NCI-H748 treated with DMSO at 0.1 percent for 48 hours (cell line): Measurements from ENCODE around the gene SLC27A1.
"Not testable (repeated sequence)": the region's sequence is repeated elsewhere in the genome, so short reads cannot be mapped to it uniquely, and the experiment has no call there.

ENCODE experiments used
- DNase-seq: peaks from one replicate; lab custom pipeline; 2025; lab: John Stamatoyannopoulos, UW

The SLC27A1 gene

GRCh38 chr19:17457616-17458015 is 12.7 kb upstream of the SLC27A1 start:
- no peak for DNase-seq

GRCh38 chr19:17458970-17459369 is 11.4 kb upstream of the SLC27A1 start:
- no peak for DNase-seq

DNA sequence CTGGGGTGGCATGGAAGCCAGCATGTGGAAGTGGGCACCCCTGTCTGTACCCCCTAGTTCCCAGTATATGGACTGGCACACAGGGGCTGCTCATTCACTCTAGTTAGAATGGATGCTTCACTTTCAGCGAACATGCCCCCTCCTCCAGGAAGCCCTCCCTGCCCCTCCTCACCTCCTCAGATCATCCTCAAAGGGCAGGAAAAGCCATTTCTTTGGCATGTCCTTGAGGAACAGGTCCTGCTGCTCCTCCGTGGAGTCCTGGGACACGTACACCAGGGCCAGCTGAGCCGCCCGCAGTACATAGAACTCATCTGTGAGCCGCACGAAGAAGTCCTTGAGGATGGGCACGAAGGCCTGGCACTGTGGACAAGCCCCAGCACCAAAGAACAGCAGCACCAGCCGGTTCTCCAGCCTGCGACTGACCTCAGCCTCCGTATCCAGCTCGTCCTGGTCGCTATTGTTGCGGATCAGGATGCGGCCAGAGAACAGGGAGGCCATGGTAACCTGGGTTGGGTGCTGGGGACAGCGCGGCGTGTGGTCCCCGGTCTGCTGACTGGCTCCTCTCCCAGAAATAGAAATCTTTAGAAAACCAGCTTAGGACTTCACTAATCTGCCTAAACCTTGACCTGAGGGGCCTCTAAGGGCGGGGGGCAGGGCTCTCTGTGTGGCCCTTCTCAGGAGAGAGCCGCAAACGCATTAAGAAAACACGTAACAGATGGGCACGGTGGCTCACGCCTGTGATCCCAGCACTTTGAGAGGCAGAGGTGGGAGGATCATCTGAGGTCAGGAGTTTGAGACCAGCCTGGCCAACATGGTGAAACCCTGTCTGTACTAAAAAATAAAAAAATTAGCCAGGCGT is 9.7 kb upstream of the SLC27A1 start, which contains the start of gene NXNL1:
TSS of gene NXNL1 (minus strand) at position 555 of the 859 bp plus-strand sequence. CDS start at position 498, 57 bp downstream.
- no peak for DNase-seq

GRCh38 chr19:17466487-17466850 is 3.9 kb upstream of the SLC27A1 start:
- DNase-seq, result no peak

DNA sequence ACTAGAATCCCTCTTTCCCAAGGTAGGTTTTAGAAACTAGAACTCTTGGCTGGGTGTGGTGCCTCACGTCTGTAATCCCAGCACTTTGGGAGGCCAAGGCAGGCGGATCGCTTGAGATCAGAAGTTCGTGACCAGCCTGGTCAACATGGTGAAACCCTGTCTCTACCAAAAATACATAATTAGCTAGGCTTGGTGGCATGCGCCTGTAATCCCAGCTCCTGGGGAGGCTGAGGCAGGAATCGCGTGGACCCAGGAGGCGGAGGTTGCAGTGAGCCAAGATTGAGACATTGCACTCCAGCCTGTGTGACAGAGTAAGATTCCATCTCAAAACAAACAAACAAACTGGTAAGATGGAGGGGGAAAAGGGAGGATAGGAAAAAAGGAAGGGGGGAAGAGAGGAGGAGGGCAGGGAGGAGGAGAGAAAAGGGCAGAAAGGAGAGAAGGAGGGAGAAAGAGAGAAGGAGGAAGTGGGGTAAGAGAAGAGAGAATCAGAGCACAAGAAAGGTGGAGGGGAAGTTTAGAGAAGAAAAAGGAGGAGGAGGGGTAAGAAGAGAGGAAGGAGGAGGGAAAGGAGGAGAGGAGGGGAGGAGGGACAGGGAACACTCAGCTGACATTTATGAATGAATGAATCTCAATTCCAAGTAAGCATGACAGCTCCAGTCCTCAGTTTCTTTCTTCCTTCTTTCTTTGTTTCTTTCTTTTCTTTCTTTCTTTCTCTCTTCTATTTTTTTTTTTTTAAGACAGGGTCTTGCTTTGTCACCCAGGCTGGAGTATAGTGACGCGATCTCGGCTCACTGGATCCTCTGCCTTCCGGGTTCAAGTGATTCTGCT is 2.6 kb upstream of the SLC27A1 start:
- no peak for DNase-seq

- DNase-seq, result no peak
Measured at GRCh38 chr19:17468302-17469091, 1.8 kb upstream of the SLC27A1 start.

GRCh38 chr19:17469092-17469480 is 1.2 kb upstream of the SLC27A1 start:
- DNase-seq, result no peak

- DNase-seq, result peak; percentile 62
Measured at GRCh38 chr19:17469481-17470067, 750 bp upstream of the SLC27A1 start.

DNA sequence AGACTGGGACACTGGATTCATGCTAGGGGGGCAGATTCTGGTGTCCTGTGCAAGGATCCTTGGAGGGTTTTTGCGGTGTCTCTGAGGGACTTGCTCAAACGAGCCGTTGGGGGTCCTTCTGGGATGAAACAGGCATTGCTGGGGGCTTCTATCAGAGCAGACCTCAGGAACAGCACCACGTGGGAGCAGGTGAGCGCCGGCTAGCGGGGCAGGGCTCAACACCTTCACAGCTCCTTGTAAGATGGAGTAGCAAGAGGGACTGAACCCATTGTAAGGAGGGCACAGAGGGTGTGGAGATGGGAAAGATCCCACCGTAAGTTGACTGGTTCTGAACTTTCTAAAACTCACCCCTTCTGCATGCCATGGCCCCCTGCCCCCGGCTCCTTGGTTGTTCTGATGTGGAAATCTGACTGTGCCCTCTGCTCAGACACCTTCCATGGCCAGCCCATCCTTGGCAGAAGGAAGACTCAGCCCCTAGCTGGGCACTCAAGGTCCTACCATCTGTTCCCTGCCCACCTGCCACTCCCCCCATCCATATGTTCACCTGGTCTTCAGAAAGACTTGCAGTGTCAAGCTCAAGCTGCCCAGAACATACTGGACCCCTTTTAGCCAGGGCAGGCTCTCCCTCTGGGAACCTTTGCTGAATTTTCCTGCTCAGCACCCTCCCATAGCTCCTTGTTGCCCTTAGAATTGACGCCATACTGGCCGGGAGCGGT is 1.2 kb downstream of the SLC27A1 start:
- DNase-seq, result no peak

DNA sequence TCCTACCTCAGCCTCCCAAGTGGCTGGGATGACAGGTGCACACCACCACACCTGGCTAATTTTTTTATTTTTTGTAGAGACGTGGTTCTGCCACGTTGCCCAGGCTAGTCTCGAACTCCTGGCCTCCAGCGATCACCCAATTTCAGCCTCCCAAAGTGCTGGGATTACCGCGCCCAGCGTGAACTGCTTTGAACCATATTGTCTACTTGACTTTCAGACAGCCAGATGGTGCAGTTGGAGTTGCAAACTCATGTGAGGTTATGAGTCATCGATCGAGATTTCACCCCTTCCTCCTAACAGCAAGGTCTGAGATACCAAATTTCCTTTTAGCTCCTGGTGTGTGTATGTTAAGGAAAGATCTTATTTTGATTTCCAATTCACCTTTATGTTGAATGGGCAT is 2.7 kb downstream of the SLC27A1 start:
- no peak for DNase-seq

GRCh38 chr19:17475011-17475540 is 4.8 kb downstream of the SLC27A1 start:
- DNase-seq, result not testable (repeated sequence)

DNA sequence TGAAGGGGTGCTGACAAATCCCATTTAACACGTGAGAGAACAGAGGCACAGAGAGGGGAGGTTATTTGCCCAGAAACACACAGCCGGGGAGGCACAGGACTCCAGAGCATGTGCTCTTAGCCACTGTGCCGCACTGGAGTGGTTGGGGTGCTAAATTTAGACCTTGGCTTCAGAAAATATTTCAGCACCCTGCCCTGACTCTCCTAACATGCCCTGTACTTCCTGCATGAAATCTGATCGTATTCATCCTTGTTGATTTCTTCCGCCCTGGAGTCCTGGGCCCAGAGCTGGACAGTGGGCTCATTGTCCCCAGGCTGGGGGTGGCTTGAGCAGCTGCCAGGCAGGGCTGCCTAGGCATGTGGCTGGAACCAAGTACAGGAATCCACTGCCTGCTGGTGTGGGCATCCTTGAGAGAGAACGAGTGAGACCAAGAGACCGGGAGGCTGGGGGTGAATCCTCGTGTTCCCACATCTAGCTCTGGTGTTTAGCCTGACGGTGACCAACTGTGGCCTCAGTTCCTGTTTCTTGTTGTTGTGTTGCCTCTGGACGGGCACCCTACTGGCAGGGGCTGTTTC is 5.3 kb downstream of the SLC27A1 start:
- DNase-seq, result no peak

GRCh38 chr19:17479325-17479791 is 9.0 kb downstream of the SLC27A1 start:
- DNase-seq, result no peak

- DNase-seq, result no peak
Measured at GRCh38 chr19:17481986-17482385, 11.7 kb downstream of the SLC27A1 start.

DNA sequence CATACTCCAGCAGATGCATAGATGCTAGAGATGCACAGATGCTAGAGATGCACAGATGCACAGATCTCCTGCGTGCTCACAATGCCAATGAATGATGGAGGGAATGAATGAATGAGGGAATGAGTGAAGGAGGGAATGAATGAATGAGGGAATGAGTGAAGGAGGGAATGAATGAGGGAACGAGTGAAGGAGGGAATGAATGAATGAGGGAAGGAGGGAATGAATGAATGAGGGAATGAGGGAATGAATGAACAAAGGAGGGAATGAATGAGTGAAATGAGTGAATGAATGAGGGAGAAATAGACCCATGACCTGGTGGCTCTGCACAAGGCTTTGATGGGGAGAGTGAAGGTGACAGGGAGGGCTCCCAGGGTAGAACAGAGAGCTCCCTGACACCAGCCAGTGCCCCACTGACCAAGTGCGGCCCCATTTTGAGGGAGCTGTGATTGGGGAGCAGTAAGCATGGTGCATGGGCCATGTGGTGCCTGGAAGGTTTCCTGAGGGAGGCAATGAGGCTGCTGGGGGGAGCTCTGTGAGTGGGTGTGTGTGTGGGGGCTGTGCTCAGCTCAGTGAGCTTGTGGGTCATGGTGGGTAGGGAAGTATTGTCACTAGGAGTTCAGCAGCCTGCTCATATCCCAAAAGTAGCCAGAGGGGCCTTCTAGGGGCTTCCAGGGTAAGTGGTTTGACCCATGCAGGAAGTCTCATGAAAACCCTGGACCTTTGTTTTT is 12.7 kb downstream of the SLC27A1 start:
- no peak for DNase-seq

DNA sequence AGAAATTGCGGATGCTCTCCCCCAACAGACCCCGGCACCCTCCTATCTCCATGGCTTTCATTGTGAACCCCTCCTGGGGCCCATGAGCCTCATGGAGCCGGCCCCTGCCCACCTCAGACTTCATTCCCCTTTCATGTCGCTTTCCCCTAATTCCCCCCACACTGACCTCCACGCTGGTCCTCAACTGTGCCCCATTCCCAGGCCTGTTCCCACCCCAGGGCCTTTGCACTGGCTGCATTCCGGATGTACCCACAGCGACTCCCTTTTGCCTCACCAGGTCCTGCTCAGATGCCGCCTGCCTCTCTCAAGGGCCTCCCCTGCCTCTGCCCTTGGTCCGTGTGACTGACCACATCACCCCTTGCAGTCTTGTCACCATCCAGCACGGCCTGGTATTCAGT is 13.3 kb downstream of the SLC27A1 start:
- no peak for DNase-seq

DNA sequence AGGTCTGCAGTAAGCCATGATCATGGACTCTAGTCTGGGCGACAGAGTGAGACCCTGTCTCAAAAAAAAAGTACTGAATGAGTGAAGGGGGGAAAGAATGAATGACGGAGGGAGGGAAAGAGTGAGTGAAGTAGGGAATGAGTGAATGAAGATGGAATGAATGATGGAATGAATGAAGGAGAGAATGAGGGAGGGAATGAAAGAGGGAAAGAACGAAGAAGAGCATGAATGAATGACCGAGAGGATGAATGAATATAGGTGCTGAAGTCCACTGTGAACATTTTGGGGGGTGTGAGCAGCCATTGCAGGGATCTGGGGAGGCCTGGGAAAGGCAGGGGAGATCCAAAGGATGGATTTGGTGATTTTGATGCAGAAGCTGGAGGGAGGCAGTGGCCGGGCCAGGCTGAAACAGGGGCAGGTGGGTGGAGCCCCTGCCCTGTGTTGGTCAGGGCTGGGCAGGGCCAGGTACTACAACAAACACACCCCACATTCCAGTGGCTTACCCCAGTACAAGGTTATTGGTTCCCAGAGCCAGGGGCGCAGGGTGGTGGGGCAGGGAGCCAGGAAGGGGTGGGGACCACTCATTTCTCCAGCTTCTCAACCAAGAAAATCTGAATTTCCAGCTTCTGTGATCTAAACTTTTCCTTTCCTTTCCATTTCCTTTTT is 14.3 kb downstream of the SLC27A1 start:
- DNase-seq, result no peak

GRCh38 chr19:17486545-17487240 is 16.4 kb downstream of the SLC27A1 start:
- DNase-seq, result no peak
